ENCODE measurements around the gene CCKAR.

GRCh38 chr4:26529479-26529878 is 39.2 kb upstream of the CCKAR start:
- TF ChIP-seq POLR2AphosphoS5 (IDR thresholded peaks at IDR 0.05; ENCODE audit: low read depth, low read length), result no peak
- no peak for TF ChIP-seq SIN3A (IDR thresholded peaks at IDR 0.05; ENCODE audit: borderline replicate concordance, insufficient read depth, low read length)
- no peak for TF ChIP-seq REST (IDR thresholded peaks at IDR 0.05; ENCODE audit: insufficient read depth in 1 of 2, low read depth in 2 of 2, low read length in 2 of 2)

Data from PFSK-1 (cell line).